Hippocampal formation (tissue), 2 donors: ENCODE results near the gene LRFN5.

ENCODE experiments used
- DNase-seq, 2 donors: peaks; one replicate each; lab custom pipeline; 2025; lab: John Stamatoyannopoulos, UW

Gene LRFN5

GRCh38 chr14:41773536-41774279, 167.0 kb downstream of the LRFN5 start:
- no peak for DNase-seq

- DNase-seq = no peak
These were observed 175.8 kb downstream of the LRFN5 start for GRCh38 chr14:41782511-41782910.

- no peak for DNase-seq
These were observed 176.7 kb downstream of the LRFN5 start for GRCh38 chr14:41783403-41783802.

GRCh38 chr14:41785696-41786095, 179.0 kb downstream of the LRFN5 start:
- no peak for DNase-seq

- DNase-seq = no peak
These were observed 193.1 kb downstream of the LRFN5 start for GRCh38 chr14:41799817-41800216.

DNA sequence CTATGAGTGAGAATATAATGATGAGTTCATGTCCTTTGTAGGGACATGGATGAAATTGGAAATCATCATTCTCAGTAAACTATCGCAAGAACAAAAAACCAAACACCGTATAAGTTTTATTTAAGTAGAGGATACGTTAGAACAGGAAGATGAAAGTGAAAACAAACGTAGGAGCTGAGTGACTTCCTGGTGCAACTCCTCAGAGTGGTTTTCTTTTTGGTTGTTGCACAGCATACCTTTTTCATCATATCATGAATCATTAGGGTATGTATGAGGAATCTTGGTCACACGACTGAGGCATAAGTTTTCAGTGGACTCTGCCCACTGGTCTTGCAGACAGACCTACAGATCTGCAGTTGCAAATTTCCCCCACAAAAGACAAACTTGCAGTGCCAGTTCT, 199.0 kb downstream of the LRFN5 start:
- DNase-seq = no peak

DNA sequence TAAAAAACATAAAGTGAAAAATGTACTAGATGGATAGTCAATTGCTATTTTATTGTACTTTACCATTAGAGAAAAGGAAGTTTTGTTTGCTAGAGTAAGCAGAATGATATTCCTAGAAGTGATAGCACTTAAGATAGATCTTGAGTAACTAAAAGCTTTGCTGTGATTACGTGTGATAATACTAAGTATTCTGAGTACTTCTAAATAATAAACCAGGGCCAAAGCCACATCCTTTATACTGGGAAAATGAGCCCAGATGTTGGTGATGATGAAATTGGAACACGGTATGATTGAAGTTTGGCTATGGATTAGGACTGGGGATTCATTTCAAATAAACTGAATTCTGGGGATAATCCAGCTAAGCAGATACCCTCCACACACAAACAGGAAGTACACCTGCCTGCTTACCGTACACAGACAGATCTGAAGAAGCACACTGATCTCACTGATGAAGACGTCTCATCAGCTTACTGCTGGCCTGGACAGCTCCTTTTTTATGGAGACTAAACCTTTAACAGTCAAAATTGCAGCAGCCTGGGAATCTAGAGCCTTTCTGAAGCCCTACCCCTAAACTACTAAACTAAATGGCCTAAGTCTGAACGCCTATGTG, 199.8 kb downstream of the LRFN5 start:
- no peak for DNase-seq

- DNase-seq = no peak
These were observed 203.7 kb downstream of the LRFN5 start for GRCh38 chr14:41810362-41810761.

GRCh38 chr14:41817626-41818025, 210.9 kb downstream of the LRFN5 start:
- no peak for DNase-seq

GRCh38 chr14:41824441-41824840, 217.8 kb downstream of the LRFN5 start:
- DNase-seq = no peak

- no peak for DNase-seq
These were observed 218.9 kb downstream of the LRFN5 start for GRCh38 chr14:41825622-41826021.

DNA sequence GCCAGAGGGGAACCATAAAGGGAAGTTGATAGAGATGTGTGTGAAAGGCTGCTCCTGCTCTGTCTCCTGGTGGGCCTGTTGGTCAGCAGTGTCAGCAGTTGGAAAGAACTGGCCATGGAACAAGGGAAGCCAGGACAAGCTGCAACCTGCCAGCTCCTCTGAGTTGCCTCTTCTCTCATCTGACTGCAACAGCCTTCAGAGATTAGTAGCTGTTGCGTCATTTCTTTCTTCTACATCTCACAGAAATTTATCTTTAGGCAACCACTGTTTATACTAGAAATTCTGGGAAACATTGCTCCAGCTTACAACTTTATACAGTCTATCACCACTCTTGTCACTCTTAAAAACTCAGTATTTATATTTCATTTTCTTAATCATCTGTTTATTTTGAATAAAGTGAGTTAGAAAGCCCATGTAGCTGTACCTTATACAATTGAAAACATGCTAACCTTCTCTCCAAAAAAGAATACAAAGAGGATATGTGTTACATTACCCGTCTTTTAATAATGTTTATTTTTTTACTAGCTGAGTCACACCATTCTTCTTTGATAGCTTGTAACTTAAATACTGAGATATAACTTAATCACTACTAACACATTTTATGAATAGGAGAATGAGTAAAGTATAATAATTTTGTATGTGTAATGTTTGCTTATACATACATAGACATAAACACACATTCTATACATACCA, 224.2 kb downstream of the LRFN5 start:
- DNase-seq = no peak

- no peak for DNase-seq
These were observed 233.0 kb downstream of the LRFN5 start for GRCh38 chr14:41839661-41840060.

GRCh38 chr14:41859336-41859735, 252.7 kb downstream of the LRFN5 start:
- no peak for DNase-seq

DNA sequence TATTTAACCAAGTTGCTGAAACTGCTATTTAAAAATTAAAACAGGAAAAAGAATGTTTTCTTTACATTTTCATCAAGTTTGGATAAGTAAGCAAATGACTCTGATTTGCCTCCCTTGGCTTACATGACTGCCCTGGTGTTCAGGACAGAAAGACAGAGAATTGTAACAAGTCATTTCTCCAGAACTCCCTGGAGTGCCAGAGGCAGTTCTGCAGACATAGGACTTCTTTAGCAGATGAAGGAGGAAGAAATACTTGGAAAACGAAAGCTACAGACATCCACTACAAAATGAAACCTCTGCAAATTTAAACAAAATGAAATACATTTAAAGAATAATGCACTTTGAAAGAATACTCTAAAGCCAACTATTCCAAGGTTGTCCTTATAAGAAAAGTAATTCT, 253.9 kb downstream of the LRFN5 start:
- no peak for DNase-seq

DNA sequence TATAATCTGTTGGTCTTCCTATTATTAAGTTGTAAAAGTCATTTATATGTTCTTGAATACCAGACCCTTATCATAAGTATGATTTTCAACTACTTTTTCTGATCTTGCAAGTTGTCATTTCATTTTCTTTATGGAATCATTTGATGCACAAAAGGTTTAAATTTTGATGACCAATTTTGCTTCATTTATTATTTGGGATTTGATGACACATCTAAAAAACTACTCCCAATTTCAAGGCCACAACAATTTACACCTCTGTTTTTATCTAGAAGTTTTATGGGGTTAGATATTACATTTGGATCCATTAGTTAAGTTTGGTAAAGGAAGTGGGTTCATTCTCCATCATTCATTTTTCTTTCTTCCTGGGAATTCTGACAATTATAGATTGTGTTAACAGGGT, 259.2 kb downstream of the LRFN5 start:
- no peak for DNase-seq

- DNase-seq = no peak
These were observed 261.7 kb downstream of the LRFN5 start for GRCh38 chr14:41868396-41868795.

DNA sequence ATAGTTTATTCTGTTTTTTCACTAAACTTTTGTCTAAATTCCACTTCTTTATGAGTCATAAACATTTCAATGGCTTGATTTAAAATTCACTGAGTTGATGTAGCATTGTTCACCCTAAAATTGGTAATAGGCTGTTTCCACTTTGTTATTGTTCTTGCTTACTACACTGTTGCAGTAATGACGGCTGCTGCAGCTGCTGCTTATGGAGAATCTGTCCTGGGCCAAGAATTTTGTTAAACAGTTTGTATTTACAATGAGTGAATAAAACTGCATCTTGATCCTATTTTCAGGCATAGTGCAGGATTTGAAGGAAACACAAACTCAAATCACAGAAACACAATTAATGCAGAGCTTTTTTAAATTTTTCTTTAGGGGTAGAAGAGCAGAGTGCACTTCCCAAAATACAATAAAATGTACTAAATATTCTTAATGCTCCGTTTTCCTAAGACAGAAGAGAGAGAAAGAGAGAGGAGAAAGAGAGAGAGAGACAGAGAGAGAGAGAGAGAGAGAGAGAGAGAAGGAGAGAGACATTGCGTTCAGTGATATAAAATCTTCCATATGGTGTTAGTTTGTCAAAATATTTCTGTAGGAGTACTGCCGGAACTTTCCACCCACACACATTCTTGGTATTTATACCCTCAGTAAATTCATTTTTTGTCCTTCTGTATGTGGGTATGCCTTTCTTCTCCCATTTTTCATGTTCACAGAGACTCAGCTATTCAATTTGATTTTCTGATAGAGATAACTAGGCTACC, 266.4 kb downstream of the LRFN5 start:
- DNase-seq = peak in 1 of 2 donors; percentile 27

DNA sequence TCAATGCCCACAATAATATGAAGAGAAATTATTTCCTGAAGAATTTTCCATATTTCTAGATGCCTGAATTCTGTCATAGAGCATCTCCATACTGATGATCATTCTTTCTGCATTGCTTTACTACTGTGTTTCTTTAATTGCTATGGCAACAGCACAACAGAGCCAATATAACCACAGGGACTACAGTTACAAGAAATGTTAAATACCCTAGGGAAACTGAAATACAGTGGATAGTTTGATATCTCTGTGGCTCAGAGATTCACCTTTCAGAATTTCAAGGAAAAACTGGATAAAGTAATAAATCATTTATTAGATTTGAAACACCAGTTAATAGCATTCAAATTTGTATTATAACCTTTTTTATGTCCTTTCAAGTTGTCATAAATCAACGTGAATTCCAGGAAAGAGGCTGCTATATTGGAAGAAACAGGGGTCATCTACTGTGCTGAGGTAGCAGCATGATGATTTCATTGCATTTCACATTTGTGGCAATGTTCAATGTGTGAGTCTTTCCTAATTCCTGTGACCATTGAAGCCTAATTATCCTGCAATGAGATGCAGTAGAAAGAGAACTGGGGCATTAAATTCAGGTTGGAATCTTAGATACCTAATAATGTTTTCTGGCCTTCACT, 267.1 kb downstream of the LRFN5 start:
- no peak for DNase-seq

DNA sequence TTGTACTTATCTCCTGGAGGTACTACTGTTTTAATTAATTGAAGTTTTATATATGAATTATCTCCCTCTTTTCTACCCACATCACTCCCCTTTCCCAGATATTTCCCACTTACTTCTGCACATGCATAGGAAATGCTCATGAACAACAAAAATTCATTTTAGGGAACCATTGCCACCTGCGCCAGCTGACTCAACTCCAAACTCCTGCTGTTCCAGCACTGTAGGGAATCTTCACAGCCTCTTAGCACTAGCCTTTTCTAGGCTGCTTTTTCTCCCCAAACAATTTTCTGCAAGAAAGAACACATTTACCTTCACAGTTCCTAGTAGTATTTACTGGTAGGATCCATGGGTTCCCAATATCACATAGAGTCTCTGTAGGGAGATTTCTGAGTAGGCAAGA, 268.4 kb downstream of the LRFN5 start:
- peak in 1 of 2 donors; percentile 23 for DNase-seq

DNA sequence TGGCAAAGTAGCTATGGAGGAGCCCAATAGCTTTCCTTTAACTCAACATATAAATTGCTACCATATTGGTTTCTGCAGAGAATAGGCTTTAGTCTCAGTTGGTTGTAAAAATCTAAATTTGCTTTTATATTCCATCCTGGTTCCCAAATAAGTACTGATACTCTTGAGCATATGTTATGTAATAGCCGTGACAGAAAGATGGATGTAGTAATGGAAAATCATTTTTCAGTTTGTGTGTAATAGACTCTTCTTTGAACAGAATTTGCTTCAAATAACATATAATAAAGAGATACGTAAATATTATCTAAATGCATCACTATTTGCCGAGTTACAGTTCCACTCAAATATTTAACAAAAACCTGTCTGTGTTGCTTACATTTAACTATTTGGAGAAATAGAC, 271.6 kb downstream of the LRFN5 start:
- no peak for DNase-seq

- no peak for DNase-seq
These were observed 284.9 kb downstream of the LRFN5 start for GRCh38 chr14:41891624-41892023.
